HG02759 (cell line): Measurements from ENCODE around the gene JAG2.

Source experiments
- ATAC-seq: cut with Tn5 transposase; IDR thresholded peaks from one replicate; pipeline ENCODE4 v1.9.1; 2021; ENCODE audit warnings: mild to moderate bottlenecking, moderate library complexity; ENCODE audit not compliant: unreplicated experiment

JAG2 gene

DNA sequence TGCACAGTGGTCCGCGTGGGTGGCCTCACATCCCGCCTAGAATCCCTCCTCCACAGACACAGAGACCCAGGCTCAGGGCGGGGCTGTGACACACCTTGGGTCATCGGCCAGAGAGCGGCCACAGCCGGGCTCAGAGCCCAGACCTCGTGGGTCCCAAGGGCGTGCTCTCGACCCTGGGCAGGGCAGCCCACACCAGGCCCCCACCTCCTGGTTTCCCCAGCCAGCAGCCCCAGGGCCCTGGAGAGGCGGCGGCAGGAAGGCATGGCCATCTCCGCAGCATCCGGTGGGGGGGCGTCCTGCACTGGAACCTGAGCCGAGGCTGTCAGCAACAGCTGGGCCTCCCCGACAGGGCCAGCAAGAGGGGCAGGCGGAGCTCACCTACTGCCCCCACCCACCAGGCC, 15.2 kb downstream of the JAG2 start:
- ATAC-seq: no peak

DNA sequence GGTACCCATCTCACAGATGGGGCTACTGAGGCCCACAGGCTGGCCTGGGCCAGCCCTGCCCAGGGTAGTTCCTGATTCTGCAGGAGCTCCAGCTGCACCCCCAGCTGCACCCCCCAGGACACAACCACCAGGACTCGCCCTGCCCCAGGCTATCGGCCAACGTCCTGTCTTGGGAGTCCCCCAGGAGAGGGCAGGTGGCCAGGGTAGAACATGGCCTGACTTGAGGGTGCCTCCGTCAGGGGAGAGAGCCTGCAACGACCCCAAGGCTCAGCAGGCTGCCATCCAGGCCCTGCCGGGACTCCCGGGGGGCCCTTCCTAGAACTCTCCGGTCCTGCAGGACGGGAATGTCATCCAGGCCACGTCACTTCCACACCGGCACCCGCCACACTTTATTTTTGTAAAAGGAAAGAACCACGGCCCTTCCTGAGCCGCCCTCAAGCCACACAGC, 15.8 kb downstream of the JAG2 start:
- no peak for ATAC-seq

DNA sequence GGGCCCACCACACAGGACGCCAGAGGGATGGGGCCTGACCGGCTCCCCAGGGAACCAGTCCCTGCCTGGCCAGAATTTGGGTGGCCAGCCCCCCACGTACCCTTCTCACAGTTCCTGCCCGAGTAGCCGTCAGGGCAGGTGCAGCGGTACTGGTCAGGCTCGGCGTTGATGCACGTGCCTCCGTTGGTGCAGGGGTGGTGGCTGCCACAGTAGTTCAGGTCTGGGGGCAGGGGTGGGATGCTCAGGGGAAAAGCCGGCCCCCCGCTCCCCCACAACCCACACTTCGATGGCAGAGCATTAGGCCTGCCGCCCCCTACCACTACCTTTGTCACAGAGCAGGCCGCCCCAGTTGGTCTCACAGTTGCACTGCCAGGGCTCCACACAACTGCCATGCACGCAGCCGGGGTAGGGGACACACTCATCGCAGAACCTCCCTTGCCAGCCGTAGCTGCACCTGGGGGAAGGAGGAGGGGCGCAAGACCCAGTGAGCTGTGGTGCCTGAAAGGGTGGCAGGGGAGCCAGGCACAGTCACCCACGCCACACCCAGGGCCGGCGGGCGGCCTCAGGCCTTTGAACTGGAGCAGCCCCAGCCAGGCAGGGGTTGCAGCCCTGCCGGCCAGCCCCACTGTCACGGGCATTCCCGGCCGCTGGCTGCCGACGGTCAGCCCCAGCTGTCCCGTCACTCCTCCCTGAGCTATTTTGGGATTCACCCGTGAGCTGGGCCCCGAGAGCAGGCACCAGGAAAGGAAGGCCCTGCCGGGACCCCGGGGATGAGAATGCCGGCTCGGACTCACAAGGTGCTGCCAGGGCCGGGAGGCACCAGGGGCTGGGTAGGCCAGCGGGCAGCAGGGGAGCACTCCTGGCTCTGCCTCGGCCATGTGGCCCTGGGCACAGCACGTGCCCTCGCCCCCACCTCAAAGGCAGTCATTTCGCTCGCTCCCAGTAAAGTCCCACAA, 16.5 kb downstream of the JAG2 start:
- ATAC-seq: no peak

DNA sequence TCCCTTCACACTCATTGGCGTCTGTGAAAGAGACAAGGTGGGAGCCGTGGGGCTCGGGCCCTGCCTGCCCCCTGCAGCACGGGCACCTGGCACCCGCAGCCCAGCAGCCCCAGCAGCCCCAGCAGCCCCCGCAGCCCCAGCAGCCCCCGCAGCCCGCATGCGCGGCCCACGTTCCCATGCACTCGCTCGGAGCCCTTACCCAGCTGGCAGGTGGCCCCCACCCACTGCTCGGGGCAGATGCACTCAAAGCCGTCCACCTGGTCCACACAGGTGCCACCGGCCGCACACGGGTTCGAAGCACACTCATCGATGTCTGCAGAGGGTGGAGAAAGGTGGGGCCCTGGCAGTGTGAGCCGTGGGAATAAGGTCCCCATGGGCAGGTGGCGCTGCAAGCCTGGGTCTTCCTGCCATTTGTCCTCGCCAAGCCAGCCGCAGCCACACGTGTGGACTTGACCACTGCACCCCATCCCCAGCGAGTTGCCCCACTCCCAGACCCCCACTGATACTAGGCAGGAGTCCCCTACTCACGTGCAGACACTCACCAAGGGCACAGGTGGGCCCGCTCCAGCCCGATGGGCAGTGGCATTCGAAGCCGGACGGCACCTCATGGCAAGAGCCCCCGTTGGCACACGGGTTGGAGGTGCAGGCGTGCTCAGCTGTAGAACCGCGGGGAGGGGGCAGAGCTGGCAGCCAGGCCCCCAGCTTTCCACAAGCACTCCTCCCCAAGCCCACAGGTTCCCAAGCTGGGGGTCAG, 17.3 kb downstream of the JAG2 start:
- no peak for ATAC-seq

- ATAC-seq: no peak
Measured at GRCh38 chr14:105150368-105151083, 18.1 kb downstream of the JAG2 start.

DNA sequence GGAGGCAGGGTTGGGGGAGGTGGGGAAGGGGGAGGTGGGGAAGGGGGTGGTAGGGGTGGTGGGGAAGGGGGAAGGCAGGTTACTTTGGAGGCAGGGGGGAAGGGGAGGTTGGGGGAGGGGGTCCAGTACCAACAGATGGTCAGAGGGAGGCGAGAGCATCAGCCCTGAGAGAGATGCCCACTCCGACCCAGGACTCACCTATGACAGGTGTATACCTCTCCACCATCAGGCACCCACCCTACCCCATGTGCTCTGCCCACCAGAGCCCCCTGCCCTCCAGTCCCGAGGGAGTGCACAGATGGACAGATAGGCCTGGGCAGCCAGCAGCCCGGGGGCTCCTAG, 18.6 kb downstream of the JAG2 start:
- ATAC-seq: no peak

DNA sequence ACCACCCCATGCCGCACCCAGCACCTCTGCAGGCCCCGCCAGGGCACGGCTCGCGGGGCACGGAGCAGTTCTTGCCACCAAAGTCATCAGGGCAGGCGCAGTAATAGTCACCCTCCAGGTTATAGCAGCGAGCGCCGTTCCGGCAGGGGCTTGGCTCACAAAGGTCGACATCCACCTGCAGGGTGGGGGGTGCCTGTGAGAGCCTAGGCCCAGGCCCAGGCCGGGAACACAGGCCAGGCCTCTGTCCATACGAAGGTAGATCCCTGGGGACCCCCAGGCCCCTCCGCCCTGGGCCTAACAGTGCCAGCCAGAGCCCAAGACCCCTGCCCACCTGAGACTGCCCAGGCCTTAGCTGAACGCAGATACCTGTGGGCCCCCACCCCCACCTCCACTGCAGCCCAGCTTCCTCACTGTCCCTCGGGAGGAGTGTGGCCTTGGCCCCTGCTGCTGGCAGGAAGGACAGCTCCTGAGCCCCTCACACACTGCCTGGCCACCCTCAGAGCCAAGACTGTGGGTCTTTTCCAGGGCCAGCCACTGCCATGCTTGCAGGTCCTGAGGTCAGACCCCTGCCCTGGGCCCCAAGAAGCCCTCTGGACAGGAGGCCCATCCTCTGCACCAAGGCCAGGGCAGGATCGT, 19.3 kb downstream of the JAG2 start:
- ATAC-seq: no peak

- no peak for ATAC-seq
Measured at GRCh38 chr14:105148604-105149145, 19.9 kb downstream of the JAG2 start.

DNA sequence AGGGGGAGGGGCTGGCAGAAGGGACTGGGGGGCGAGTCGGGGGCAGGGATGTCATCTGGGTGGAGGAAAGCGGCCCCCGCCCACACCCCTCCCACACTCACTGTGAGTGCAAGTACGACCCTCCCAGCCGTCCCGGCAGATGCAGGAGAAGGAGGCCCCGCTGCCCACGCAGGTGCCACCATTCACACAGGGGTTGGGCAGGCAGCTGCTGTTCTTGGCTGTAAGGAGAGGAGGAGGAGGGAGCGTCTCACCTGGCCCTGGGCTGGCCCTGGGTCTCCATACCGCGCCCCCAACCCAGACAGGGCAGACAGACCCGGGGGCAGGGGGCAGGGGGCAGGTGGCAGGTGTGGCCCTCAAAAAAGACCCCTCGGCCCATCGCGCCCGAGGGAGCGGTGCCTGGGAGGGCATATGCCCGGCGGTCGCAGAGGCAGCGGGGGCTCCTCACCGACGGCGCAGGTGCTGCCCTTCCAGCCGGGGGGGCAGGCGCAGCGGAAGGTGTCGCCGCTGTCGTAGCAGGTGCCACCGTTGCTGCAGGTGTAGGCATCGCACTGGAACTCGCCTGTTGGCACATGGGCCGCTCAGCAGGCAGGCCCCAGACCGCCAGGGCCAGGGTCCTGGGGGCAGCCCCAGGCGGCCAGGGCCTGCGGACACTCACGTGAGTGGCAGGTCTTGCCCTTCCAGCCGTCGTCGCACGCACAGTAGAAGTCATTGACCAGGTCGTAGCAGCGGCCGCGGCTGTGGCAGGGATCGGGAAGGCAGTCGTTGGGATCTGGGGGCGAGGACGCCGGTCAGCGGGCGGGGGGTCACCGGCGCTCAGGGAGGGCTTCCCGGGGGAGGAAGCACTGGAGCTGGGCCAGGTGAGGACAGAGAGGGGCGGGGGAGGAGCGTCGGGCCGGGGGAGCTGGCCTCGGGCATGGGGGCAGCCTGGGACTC, 20.6 kb downstream of the JAG2 start:
- no peak for ATAC-seq

- ATAC-seq: no peak
Measured at GRCh38 chr14:105146976-105147635, 21.5 kb downstream of the JAG2 start.

- no peak for ATAC-seq
Measured at GRCh38 chr14:105146181-105146975, 22.2 kb downstream of the JAG2 start.

DNA sequence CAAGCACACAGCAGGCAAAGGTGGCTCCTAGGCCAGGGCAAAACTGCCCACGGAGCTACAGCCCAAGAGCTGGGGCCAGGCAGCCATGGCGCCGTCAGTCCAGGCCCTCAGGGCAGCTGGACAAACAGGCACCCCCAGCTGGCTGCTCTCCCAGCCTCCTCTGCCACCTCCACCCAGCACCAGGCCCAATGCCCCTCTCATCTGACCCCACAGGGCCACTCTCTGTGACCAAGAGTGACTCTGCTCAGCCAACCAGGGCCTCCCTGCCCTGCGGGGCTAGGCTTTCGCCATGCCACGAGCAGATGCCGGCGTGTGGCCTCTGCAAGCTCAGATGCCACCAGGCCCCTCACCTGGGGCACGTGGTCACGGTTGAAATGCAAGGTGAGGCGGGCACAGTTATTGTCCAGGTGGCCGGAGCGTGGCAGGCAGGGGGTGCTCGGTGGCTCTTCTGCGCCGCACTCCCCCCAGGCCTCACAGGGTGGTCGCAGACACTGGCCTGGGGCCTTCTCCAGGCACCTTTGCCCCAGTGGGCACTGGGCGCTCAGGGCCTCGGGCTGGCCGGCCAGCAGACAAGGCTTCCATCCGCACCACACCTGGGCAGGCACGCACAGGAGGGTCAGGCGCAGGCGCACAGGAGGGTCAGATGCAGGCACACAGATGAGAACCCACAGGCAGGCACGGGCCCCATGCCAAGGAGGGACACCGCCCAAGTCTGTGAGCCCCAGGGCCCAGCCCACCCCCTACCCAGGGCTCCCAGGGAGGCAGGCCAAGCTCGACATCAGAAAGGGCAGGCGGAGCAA, 23.0 kb downstream of the JAG2 start:
- ATAC-seq: no peak

DNA sequence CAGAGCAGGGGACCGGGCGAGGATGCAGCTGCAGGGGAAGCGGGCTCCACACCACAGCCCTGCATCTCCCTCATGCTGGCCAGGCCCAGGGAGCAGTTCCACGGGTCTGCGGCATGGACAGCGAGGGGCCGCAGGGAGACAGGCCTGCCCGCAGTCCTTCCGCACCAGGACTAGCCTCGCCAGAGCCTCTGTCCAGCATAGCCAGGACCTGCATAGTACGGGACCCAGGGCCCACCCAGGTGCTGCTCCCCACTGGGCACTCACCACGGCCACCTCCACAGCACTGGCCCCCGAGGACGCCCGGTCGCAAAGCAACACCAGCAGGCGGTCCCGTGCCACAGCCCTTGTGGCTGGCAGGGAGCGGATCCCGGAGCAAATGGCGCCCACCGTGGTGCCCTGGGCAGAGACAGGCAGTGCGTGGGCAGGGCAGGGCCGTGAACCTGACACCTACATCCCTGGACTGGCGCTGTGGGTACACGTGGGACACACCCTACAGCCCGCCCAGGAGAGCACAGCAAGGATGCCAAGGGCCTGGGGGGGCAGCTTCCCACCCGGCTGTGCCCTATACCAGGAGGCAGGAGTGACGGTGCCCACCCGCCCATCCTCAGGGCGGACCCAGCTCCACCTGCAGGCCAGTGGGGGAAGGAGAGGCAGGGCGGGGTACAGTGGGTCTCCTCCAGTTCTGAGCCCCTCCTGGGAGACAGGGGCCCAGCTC, 23.8 kb downstream of the JAG2 start:
- ATAC-seq: no peak

- no peak for ATAC-seq
Measured at GRCh38 chr14:105144026-105144665, 24.4 kb downstream of the JAG2 start.

DNA sequence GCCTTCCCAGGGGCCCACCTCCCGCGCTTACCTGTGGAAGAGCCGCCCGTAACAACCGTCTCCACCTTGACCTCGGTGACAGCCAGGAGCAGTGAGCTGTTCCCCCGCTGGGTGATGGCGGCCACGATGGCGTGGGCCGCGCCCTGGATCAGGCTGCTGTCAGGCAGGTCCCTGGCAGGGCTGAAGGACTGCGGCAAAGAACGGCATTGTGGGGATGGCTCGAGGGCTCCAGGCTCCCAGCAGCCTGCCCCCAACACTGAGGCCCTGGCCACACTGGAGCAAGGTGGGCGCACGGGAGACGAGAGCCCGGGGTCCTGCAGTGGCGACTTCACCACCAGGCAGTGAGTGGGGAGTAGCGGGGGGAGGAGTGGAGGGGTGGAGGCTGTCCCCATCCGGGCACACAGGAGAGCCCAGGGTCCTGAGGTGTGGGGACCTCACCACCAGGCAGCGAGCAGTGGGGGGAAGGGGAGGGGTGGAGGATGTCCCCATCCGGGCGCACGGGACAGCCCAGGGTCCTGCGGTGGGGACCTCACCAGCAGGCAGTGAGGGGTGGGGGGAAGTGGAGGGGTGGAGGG, 25.0 kb downstream of the JAG2 start:
- ATAC-seq: no peak
